ENCODE data around the gene SLC25A11.

SLC25A11 gene

DNA sequence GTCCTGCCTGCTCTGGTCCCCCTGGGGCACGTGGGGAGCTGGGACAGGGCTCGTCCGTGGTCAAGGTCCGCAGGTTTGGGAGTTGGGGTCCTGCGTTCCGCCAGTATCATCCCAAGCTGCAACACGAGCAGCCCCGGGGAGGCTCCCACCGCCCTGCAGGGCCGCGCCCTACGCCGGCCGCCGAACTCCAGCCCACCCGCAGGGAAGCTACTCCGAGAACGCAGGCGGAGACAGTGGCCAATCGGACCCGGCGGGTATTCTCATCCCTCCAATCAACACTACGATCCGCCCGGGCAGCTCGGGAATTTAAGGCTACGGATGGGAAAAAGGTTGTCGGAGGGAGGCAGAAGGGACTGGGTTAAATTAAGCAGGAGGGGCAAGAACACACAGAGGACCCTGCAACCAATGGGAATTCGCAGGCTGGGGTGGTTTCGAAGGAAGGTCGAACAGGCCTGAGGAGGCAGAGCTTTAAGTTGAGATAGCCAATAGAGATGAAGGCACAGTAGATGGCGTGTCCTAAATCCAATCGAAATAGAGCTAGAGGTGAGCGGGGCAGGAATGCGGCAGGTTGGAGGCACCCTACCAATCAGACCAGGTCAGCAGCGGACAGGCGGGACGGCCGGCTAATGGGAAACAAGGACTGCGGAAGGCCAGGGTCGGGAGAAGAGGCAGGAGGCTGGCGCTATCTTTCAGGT is 27.1 kb upstream of the SLC25A11 start:
- DNase-seq (ENCODE audit: extremely low read depth in 1 of 2, low read depth in 1 of 2), result peak; percentile 80 to 92

DNA sequence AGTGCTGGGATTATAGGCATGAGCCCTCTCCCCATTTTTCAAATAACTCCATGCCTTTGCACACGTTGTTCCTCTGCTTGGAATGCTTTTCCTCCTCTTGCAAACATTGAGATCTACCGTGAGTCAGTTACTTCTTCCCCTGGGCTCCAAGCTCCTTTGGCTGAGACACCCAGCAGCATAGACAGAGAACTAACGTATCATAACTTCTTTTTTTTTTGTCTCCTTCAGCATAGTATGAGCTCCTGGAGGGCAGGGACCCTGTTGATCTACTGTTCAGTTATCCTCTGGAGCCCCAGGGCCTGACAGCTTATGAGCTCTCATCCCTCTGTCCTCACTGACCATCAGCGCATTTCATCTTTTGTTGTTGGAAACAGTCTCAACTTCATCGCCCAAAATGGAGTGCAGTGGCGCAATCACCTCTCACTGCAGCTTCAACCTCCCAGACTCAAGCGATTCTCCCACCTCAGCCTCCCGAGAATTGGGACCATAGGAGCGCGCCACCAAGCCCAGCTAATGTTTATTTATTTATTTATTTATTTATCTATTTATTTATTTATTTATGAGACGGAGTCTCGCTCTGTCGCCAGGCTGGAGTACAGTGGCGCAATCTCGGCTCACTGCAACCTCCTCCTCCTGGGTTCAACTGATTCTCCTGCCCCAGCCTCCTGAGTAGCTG is 25.6 kb upstream of the SLC25A11 start:
- DNase-seq (ENCODE audit: extremely low read depth in 1 of 2, low read depth in 1 of 2), result no peak

DNA sequence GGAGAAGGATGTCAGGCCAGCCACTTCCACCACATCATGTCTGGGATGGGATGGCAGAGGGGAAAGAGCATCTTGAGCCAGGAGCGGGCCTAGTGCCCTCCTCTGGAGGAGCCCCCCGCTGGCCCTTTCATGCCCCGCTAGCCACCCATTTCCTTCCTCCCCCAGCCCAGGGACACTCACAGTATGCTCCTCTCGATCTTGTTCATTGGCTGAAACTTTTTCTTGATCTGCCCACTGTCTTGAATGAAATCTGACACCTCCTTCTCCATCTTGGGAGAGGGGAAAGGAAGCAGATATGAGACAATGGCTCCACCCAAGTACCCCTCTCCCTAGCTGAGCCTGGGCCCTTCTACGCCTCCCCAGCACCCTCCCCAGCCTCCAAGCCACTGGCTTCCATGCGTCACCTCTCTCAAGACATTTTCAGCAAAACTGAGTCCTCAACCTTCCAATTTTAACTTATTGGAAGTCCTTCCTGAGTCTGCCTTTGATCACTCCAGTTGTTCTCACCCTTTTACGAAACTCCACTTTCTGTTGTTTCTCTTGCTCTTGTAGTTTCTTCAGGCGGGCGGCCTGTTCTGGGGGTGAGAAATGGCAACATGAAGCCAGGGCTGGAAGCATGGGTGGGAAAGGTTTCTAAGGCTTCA is 20.6 kb upstream of the SLC25A11 start:
- DNase-seq (ENCODE audit: extremely low read depth in 1 of 2, low read depth in 1 of 2), result no peak

DNA sequence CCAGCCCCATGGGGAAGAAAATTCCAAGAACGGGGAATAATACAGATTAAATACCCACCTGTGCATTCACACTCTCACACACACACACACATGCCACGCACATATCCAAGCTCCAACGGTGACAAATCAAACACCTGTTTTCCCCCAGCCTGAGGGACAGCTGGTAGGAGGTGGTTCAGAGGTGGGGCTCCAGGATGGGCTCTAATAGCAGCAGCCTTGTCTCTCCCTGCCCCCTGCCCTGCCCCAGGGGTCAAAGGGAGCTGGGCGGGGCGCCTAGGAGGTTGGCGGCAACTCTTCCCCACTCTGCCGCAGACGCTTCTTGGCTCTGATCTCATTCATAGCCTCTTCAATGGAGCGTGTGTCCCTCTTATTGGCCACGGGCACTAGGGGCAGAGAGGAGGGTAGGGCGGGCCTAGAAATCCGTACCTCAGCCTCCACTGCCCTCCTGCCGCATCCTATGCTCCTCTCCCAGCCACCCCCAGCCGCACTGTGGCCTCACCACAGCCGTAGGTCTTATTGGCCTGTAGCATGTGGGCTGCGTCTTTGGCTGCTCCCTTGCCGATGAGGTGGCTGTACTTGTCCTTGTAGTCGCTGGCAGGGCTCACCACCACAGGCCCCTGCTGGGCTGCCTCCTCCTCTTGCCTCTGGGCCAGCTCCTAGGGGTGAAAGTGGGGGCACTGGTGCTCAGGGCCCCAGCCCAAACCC is 19.6 kb upstream of the SLC25A11 start:
- no peak for DNase-seq (ENCODE audit: extremely low read depth in 1 of 2, low read depth in 1 of 2)

GRCh38 chr17:4958102-4958501 is 18.3 kb upstream of the SLC25A11 start:
- no peak for DNase-seq (ENCODE audit: extremely low read depth in 1 of 2, low read depth in 1 of 2)

DNA sequence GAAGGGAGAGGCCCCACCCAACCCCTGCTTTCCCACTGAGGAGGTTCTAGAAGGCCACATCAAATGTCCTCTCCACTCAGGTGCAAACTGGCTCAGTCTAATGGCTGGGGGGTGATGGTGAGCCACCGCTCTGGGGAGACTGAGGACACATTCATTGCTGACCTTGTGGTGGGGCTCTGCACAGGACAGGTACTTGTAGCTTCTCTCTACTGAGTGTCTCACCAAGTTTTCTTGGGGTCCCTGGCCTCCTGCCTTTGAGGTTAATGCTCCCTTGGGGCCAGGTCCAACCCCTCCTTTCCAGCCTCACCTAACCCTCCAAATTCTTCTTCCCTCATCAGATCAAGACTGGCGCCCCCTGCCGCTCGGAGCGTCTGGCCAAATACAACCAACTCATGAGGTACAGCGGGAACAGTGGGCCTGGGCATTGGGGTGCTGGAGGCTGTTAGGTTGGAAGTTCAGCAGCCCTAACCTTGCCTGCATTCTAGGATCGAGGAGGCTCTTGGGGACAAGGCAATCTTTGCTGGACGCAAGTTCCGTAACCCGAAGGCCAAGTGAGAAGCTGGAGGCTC is 16.7 kb upstream of the SLC25A11 start:
- DNase-seq (ENCODE audit: extremely low read depth in 1 of 2, low read depth in 1 of 2), result no peak

GRCh38 chr17:4955091-4955490 is 15.2 kb upstream of the SLC25A11 start:
- DNase-seq (ENCODE audit: extremely low read depth in 1 of 2, low read depth in 1 of 2), result no peak

- no peak for DNase-seq (ENCODE audit: extremely low read depth in 1 of 2, low read depth in 1 of 2)
These were observed 13.7 kb upstream of the SLC25A11 start for GRCh38 chr17:4953451-4953961.

DNA sequence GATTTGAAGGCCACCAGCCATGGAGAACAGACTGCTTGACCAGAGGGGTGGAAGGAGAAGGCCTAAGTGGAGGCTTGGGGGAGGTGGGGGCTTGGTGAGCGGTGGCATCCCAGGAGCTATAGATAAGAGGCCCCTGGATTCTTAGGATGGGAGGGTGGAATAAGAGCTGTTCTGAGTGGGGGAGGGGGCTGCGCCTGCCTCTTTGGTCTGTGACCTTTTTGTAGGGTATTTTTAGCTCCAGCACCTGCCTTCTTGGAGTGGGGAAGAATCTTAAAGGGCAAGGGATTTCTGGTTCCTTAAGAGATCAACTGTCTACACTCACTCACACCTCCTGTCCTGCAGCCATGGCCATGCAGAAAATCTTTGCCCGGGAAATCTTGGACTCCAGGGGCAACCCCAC is 11.6 kb upstream of the SLC25A11 start:
- DNase-seq (ENCODE audit: extremely low read depth in 1 of 2, low read depth in 1 of 2), result no peak

- DNase-seq (ENCODE audit: extremely low read depth in 1 of 2, low read depth in 1 of 2), result no peak
These were observed 10.9 kb upstream of the SLC25A11 start, which contains the start of gene ENO3 for GRCh38 chr17:4950746-4951204. Gene ENO3, plus strand, starts transcription at chr17:4951119. Its CDS starts 711 bp downstream, at chr17:4951830.

DNA sequence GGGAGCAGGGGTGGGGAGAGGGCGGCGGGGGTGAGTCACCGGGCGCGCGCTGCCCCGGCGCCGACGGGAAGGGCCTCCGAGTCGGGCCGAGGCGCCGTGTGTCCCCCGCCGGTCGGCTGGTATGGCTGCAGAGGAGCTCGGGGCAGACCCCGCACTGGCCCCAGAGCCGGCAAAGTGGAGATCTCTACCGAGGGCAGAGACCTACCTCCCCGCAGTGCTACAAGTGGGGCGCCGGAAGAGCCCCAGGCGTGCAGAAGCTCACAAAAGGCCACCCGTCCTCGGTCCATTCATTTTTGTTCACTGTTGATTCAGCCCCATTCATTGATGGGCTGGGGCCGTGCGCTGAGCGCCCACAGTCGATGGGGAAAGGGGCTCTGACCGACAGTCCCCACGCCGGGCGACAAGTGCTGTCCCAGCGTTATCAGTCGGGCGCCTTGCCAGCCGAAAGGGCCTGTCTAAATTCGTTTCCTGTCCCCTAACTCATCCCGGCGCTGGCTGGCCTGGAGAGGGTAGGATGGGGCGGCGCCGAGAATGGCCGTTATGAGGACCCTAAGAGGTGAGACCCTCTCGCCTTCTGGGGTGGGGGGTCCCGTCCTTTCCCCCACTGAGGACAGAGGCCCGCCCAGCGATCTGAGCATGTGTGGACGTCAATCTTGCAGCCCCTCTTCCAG is 10.4 kb upstream of the SLC25A11 start:
- no peak for DNase-seq (ENCODE audit: extremely low read depth in 1 of 2, low read depth in 1 of 2)

GRCh38 chr17:4949321-4950074 is 9.7 kb upstream of the SLC25A11 start:
- DNase-seq (ENCODE audit: extremely low read depth in 1 of 2, low read depth in 1 of 2), result peak in 1 of 2 donors; percentile 60

- peak in 1 of 2 donors; percentile 64 for DNase-seq (ENCODE audit: extremely low read depth in 1 of 2, low read depth in 1 of 2)
These were observed 9.1 kb upstream of the SLC25A11 start for GRCh38 chr17:4948931-4949320.

- DNase-seq (ENCODE audit: extremely low read depth in 1 of 2, low read depth in 1 of 2), result peak; percentile 77 to 87
These were observed 8.5 kb upstream of the SLC25A11 start, which contains the start of gene PFN1 for GRCh38 chr17:4948166-4948930. Gene PFN1, minus strand, starts transcription at chr17:4948530. Its CDS starts 136 bp downstream, at chr17:4948394.

GRCh38 chr17:4947411-4948165 is 7.7 kb upstream of the SLC25A11 start:
- DNase-seq (ENCODE audit: extremely low read depth in 1 of 2, low read depth in 1 of 2), result peak in 1 of 2 donors; percentile 53

- DNase-seq (ENCODE audit: extremely low read depth in 1 of 2, low read depth in 1 of 2), result no peak
These were observed 7.2 kb upstream of the SLC25A11 start for GRCh38 chr17:4947010-4947410.

GRCh38 chr17:4946312-4946976 is 6.6 kb upstream of the SLC25A11 start:
- DNase-seq (ENCODE audit: extremely low read depth in 1 of 2, low read depth in 1 of 2), result no peak
